ENCODE measurements around the gene POLR1C.
"Not testable (repeated sequence)": the region's sequence is repeated elsewhere in the genome, so short reads cannot be mapped to it uniquely, and the experiment has no call there.

POLR1C gene

DNA sequence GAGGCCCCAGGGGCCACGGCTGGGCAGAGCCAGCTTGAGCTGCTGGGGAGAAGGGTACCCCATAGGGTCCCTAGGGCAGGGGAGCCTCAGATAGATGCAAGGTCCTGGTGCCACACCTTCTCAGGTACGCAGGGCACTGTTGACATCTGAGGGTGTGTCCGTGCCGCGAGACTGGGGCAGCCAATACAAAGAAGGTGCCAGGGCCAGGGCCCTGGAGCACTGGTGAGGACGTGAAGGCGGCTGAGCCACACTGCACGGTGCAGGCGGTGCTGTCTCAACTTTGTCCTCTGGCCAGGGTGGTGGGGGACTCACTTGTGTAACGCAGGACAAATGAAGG lies 6.1 kb upstream of the POLR1C start:
- no peak for DNase-seq

DNA sequence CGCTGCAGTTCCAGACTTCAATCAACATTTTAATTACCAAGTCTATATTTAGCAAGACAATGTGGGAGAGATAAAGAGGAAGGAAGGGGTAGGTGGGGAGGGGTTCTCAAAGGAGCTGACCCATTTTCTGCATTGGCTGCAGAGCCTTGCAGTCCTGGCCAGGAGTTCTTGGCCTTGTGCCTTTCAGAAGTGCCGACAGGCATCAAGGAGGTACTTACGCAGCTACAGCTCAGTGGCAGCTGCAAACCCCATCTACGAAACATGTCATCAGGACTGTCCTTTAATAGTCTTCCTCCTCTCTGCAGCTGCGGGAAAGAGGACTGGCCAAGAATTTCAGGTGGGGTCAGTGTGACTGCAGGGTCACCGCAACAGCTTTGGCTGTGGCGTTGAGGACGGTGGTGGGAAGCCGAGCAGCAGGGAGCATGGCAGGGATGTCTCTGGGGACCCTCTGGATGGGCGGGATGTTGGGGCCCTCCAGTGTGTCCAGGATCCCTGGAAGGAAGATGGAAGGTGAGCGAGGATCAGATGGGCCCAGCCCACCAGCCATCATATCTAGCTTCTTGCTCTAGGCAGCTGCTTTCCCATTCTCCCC lies 5.0 kb upstream of the POLR1C start:
- DNase-seq = no peak

GRCh38 chr6:43515808-43516207 lies 1.1 kb upstream of the POLR1C start:
- no peak for DNase-seq

- DNase-seq = no peak
Observed at GRCh38 chr6:43516367-43516696, 557 bp upstream of the POLR1C start.

GRCh38 chr6:43517505-43518357 lies 842 bp downstream of the POLR1C start:
- no peak for DNase-seq

GRCh38 chr6:43520097-43520496 lies 3.2 kb downstream of the POLR1C start:
- DNase-seq = no peak

GRCh38 chr6:43521836-43522235 lies 4.9 kb downstream of the POLR1C start:
- no peak for DNase-seq

GRCh38 chr6:43522547-43523261 lies 5.8 kb downstream of the POLR1C start:
- no peak for DNase-seq

DNA sequence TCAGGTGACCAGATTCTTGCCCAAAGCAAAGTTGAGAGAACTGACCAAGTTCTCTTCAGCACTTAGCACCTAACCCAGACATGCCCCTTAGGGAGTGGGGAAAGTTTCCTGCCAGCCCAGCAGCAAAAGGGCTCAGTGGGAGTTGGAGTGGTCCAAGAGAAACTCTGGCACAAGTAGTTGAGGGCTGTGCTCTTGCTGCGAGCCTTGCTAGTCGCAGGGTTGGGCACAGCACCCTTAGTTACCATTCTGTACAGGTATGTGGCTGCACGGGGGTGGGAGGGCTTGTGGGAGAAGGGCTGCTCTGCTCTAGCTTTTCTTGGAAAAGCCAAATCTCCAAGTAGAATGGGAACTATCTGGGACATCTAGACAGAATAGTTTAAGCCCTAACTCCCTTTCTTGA lies 6.4 kb downstream of the POLR1C start:
- no peak for DNase-seq

- DNase-seq = no peak
Observed at GRCh38 chr6:43524483-43524961, 7.6 kb downstream of the POLR1C start.

- DNase-seq = no peak
Observed at GRCh38 chr6:43532201-43532600, 15.3 kb downstream of the POLR1C start.

- not testable (repeated sequence) for DNase-seq
Observed at GRCh38 chr6:43538986-43539385, 22.1 kb downstream of the POLR1C start.

DNA sequence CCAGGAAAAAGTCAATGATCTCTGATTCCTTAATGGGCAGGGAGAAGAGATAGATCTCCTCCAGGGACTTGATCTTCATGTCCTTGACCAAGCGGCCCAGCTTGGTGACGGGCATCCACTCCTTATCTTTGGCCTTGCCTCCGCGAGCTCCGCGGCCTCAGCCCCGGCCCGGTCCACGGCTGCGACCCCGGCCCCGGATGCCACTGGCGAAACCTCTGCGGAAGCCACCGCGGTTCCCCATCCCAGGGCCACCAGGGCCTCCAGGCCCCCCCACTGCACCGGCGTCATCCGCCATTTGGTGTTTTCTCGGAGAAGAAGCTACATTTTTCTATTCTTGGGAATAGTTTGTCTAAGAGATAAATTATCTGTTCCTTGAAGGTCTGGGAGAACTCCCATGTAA lies 22.5 kb downstream of the POLR1C start:
- DNase-seq = not testable (repeated sequence)

DNA sequence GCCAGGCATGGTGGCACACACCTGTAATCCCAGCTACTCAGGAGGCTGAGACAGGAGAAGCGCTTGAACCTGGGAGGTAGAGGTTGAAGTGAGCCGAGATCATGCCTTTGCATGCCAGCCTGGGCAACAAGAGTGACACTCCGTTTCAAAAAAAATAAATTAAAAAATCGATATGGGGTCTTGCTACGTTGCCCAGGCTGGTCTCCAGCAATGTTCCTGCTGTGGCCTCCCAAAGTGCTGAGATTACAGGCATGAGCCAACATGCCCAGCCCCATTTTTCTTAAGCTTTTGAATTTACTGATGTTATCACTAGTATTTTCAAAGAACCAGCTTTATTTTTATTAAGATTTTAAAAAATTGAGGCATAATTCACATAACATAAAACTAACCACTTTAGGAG lies 23.6 kb downstream of the POLR1C start:
- DNase-seq = no peak

DNA sequence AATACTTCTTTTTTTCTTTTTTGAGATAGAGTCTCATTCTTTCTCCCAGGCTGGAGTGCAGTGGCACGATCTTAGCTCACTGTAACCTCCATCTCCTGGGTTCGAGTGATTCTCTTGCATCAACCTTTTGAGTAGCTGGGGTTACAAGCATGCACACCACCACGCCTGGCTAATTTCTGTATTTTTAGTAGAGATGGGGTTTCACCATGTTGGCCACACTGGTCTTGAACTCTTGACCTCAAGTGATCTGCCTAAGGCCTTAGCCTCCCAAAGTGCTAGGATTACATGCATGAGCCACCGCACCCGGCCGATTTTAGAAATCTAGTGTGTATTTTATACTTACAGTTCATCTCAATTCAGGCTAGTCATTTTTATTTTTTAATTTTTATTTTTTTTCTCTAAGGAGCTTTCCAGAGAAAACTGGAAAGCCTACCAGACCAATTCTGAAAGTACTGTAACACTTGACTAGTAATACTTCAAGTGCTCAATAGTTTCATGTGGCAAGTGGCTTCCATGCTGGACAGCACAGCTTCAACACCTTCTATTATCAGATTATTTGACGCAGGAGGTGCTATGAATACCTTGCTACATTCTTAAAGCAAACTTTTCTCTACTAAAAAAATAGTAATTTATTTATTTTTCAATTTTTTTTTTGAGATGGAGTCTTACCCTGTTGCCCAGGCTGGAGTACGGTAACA lies 25.0 kb downstream of the POLR1C start:
- no peak for DNase-seq

- no peak for DNase-seq
Observed at GRCh38 chr6:43544461-43544860, 27.6 kb downstream of the POLR1C start.

DNA sequence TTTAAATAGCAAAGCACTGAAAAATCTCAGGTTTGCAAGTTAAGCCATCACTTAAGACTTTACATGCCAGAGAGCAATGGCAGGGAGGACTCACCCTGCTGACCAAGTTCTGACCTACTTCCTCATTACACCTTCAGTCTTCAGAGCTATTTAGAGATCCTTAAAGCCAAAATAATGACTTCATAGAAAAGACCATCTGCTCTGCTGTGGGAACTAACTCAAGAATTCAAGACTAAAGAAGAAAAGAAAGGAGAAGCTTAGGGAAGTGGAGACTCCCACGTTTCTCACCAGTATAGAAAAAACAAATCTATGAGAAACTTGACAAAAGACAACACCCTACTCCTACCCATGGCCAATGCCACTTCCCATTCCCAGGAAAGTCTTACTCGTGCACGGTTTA lies 30.3 kb downstream of the POLR1C start:
- DNase-seq = no peak

- not testable (repeated sequence) for DNase-seq
Observed at GRCh38 chr6:43557620-43558019, 40.7 kb downstream of the POLR1C start.

- no peak for DNase-seq
Observed at GRCh38 chr6:43559328-43559727, 42.4 kb downstream of the POLR1C start.

DNA sequence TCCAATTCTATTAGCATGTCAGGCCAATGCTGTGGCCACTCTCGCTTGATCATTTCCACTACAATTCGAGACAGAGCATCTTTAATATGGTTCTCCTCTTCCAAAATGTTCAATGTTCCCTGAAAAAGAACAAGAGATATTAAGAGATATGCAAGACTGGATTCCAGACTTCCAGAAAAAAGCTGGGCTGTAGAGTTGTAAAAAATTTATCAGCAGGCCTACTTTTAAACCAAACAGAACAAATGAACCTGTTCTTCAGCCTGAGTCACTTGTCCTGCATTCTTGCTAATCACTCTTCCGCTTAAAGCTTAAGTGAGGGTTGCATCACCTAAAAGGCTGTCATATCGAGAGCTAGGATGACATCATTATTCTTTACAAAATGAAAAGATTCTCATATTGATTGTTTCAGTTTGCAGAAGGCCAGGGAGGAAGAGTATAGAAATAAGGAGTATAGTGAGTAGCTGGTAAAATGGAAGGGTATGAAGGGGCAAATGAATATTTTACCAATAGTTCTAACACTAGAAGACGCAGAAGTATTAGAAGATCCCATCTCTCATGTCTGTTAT lies 54.1 kb downstream of the POLR1C start:
- no peak for DNase-seq

Measured in fibroblast of skin of back (primary cell).